Stimulated activated naive CD8-positive, alpha-beta T cell treated with anti-CD3 and anti-CD28 coated beads, Interleukin-15, Interleukin-2, amounts not matched to agents 100 ng/mL and 50 ng/mL, for 24 hours (primary cell): ENCODE measurements around the gene PERCC1.
A peak's percentile ranks its signal among the peaks of the same experiment; 100 is the strongest.

ENCODE experiments used
- H3K27ac Mint-ChIP-seq: one replicate; pipeline ENCODE4 v1.8.0; 2021; ENCODE audit warnings: mild to moderate bottlenecking, mixed read lengths
- H3K27me3 Mint-ChIP-seq: one replicate; pipeline ENCODE4 v1.8.0; 2021; ENCODE audit warnings: mixed read lengths
- H3K36me3 Mint-ChIP-seq: one replicate; pipeline ENCODE4 v1.8.0; 2021; ENCODE audit warnings: low read depth, mixed read lengths
- H3K4me1 Mint-ChIP-seq: one replicate; pipeline ENCODE4 v1.8.0; 2021; ENCODE audit warnings: low read depth, mixed read lengths
- H3K4me3 Mint-ChIP-seq: one replicate; pipeline ENCODE4 v1.8.0; 2021; ENCODE audit warnings: mild to moderate bottlenecking, mixed read lengths
- H3K9me3 Mint-ChIP-seq: one replicate; pipeline ENCODE4 v1.8.0; 2021; ENCODE audit warnings: mixed read lengths

PERCC1 gene

DNA sequence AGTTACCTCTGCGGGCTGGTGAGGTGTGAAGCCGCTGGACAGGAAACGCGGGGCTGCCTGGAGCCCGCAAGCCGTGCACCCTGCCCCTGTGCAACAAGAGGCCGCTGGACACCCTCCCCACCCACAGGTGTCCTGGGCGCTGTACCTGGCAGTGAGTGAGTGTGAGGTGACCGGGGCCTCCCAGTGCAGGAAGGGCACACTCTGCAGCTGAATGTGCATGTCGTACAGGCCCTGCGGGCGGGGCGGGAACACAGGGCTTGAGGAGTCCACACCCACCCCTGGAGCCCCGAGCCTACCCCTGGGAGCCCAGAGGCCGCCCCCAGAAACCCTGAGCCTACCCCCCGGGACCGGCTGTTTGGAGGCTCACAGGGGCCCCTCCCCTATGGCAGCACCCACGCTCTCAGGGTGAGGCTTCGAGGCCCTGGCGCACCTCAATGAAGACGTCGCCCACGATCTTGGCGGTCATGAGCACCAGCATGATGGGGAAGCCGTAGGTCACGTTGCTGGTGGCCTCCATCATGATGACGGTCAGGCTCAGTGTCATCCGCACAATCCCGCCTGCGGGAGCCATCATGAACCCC is 17.7 kb downstream of the PERCC1 start:
- Mint-ChIP-seq H3K4me1 (no peaks in the 10 kb centered on the region), H3K36me3 (no peaks in the 10 kb centered on the region), H3K4me3 (no peak overlapping the region), H3K27me3 (no peaks in the 10 kb centered on the region), H3K27ac (no peak overlapping the region), H3K9me3 (no peaks in the 10 kb centered on the region)

DNA sequence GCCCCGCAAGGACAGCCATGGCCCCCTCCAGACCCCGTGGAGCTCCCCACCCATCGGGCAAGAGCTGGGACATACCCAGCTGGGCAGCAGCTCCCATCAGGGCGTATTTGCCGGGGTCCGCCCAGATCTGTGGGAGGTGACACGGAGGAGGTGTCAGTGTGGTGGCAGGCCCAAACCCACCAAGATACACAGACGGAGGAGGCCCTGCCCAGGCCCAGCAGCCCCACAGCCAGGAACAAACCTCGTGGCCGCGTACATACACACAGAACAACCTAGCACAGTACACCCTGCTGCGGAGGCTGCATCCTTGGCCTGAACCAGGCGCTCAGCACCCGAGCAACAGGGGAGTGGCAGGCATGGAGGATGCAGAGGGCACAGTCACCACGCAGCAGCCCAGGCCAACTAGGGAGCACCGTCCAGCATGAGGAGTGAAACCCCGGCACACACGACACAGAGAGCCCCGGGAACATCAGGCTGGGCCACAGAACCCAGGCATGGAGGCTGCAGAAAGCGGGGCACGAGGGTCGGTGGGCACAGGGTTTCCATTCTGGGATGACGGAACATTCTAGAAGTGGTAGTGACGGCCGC is 18.4 kb downstream of the PERCC1 start:
- H3K9me3 Mint-ChIP-seq: no peaks in the 10 kb centered on the region
- no peaks in the 10 kb centered on the region for H3K4me1 Mint-ChIP-seq
- no peaks in the 10 kb centered on the region for H3K36me3 Mint-ChIP-seq
- no peak overlapping the region for H3K4me3 Mint-ChIP-seq
- H3K27me3 Mint-ChIP-seq: no peaks in the 10 kb centered on the region
- H3K27ac Mint-ChIP-seq: no peak overlapping the region

DNA sequence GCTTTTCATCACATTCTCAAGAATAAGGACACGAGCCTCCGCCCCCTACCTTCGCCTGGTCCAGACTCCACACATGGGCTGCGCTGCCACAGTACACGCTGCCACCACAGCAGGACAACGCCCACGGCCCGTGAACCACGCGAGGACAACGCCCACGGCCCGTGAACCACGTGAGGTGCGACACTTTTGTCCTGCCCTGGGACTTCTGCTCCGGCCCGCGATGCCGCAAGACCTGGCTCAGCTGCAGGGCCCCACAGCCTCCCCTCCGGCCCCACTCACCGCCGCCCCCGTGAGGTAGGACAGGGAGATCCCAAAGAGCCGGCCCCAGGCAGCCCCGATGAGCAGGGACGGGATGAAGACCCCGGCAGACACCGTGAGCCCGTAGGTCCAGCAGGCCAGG is 19.3 kb downstream of the PERCC1 start:
- Mint-ChIP-seq H3K4me3 (no peak overlapping the region), H3K4me1 (no peaks in the 10 kb centered on the region)

DNA sequence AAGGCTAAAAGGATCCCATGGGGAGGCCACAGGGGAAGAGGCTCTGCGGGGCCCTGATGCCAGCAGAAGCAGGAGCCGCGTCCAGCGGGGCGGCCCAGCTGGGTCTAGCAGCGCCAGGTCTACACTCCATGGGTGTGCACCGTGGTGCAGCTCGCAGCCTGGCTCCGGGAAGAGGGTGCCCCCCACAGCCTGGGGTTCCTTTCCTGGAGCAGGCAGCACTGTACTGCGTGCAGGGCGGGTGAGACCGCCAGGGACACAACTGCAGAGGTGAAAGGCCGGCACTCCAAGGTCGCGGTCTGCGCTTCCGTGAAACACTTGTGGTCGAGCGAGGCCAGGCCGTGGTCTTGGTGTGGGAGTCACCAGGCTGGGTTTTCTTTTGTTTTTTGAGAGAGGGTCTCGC is 20.0 kb downstream of the PERCC1 start:
- Mint-ChIP-seq H3K27ac (no peak overlapping the region), H3K4me3 (no peak overlapping the region), H3K36me3 (no peaks in the 10 kb centered on the region), H3K4me1 (no peaks in the 10 kb centered on the region), H3K27me3 (no peaks in the 10 kb centered on the region), H3K9me3 (no peaks in the 10 kb centered on the region)

More for the DNA sequence above, 19.3 kb downstream of the PERCC1 start:
- Mint-ChIP-seq H3K9me3 (no peaks in the 10 kb centered on the region), H3K36me3 (no peaks in the 10 kb centered on the region), H3K27ac (no peak overlapping the region), H3K27me3 (no peaks in the 10 kb centered on the region)

DNA sequence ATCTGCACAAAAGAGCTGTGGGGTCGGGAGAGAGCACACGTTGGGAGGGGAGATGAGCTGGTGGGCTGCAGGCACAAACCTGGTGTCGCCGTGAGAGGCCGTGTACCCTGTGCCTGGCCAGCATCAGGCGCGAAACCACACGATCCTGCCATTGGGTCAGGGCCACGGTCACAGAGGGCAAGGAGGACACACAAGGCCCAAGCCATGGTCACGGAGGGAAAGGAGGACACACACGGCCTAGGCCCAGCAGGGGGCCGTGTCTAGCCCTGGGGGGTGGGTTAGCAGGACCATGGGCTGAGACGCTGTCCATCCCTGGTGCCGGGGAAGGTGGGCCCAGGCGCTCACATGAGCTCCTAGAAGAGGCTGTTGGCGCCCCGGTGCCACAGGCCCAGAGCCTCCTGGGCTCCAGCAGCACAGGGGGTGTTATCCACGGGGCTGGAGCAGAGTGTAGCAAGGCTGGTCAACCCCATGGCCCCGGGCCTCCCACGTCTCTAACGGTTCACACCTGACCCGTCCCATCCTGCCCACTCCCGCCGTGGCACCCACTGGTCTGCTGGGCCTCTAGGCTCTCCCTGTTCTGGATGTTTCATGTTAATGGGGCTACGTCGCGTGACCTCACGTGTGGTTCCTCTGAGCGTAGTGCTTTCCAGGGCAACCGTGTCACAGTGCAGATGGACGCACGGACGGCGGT is 21.0 kb downstream of the PERCC1 start:
- no peak overlapping the region for H3K27ac Mint-ChIP-seq
- no peaks in the 10 kb centered on the region for H3K36me3 Mint-ChIP-seq
- H3K4me3 Mint-ChIP-seq: no peak overlapping the region
- H3K9me3 Mint-ChIP-seq: no peaks in the 10 kb centered on the region
- H3K4me1 Mint-ChIP-seq: no peaks in the 10 kb centered on the region
- no peaks in the 10 kb centered on the region for H3K27me3 Mint-ChIP-seq

DNA sequence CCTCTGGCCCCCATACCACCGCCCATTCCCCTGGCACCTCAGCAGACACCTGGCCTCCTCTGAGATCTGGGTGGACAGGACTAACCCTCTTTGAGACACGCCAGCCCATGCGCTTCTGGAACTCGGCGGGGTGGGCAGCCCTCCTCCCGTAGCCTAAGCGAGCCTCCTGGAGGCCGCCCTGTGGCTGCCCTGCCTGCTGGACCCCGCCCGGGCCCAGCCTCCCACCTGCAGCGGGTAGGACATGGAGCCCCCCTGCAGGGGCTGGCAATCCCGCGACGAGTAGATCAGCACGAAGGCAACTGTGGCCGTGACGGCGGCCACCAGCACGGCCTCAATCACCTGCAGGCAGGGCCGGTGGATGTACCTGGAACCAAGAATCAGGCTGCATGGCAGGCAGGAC is 21.7 kb downstream of the PERCC1 start:
- no peak overlapping the region for H3K4me3 Mint-ChIP-seq
- no peaks in the 10 kb centered on the region for H3K9me3 Mint-ChIP-seq
- H3K36me3 Mint-ChIP-seq: no peaks in the 10 kb centered on the region
- no peaks in the 10 kb centered on the region for H3K27me3 Mint-ChIP-seq
- no peaks in the 10 kb centered on the region for H3K4me1 Mint-ChIP-seq
- no peak overlapping the region for H3K27ac Mint-ChIP-seq

DNA sequence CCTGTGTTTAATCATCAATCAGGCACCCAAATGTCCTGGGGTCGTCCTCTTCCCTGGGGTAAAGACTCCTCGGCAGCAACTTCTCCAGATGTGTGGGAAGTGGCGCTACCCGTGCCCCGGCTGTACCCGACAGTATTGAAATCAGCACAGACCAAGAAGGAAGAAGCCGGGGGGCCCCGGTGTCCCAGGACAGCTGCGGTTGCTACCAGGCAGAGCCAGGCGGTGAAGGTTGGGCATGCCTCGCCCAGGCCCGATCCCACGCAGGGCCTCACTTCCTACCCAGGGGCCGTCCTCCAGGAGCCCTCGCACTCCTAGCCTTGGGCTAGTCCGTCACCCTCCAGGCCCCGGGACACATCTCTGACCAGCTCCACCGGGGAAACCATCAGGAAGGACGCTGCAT is 22.4 kb downstream of the PERCC1 start:
- no peaks in the 10 kb centered on the region for H3K27me3 Mint-ChIP-seq
- no peak overlapping the region for H3K27ac Mint-ChIP-seq
- no peaks in the 10 kb centered on the region for H3K4me1 Mint-ChIP-seq
- no peaks in the 10 kb centered on the region for H3K9me3 Mint-ChIP-seq
- no peaks in the 10 kb centered on the region for H3K36me3 Mint-ChIP-seq
- H3K4me3 Mint-ChIP-seq: no peak overlapping the region

DNA sequence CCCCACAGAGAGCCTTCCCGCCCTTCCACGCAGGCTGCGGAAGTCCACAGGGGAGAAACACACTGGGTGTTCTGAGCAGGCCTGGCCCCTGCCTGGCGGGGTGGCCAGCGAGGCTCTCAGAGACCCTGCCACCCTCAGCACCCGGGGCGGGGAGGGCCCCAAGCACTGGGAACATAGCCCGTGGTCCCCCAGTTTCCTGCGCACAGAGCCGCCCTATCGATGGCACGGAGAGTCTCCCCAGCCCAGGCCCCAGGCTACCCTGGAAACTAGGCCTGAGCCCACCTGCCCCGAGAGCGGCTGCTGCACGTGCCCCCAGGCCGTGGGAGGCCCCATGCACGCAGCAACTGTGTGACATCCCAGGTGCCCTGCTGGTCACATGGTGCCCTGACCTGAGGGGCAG is 23.7 kb downstream of the PERCC1 start:
- no peak overlapping the region for H3K27ac Mint-ChIP-seq
- H3K27me3 Mint-ChIP-seq: no peaks in the 10 kb centered on the region
- H3K4me3 Mint-ChIP-seq: no peak overlapping the region
- H3K4me1 Mint-ChIP-seq: peaks cover 8% of the 10 kb centered on the region
- peaks cover 4% of the 10 kb centered on the region for H3K36me3 Mint-ChIP-seq
- H3K9me3 Mint-ChIP-seq: no peaks in the 10 kb centered on the region

DNA sequence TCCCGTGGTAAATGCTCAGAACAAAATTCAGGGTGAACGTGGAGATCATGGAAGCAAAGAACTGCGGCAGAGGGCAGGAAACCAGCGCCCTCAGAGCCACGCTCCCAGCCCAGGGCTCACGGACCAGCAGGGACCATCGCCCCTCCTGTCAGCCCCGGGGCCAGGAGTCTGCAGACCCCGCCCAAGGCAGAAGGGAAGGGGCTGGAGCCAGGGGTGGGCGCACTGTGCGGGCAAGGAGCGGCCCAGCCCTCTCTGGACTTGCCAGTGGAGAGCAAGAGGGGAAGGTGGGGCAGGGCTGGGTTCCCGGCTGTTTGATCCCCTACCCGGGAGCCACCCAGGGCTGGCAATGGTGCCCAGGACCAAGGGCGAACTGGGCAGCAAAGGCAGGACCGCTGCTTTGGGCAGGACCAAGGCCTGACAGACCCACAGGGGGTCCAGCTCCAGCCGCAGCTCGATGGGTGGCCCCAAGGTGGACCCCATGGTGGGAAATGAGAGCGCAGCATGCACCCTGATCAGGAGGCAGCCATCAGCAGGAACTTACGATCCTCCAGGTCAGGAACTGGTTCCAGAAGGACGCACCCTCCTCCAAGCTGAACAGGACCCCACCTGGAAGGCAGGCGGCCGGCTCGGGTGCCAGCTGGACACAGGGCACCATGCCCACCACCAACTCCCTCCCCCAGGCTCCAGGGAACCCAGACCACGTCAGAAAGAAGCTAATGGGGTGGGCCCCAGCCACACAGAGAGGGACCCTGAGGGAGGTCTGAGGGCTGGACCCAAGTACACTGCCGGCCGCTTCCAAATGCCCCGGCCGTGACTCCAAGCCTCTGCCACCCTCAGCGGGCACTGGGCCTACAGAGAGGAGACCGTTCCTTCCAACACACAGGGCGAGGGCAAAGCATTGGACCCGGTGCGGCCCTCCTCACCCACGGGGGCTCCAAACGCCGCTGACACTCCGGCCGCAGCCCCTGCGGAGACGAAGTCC is 24.6 kb downstream of the PERCC1 start:
- H3K27me3 Mint-ChIP-seq: no peaks in the 10 kb centered on the region
- H3K9me3 Mint-ChIP-seq: no peaks in the 10 kb centered on the region
- no peak overlapping the region for H3K4me3 Mint-ChIP-seq
- peaks cover 8% of the 10 kb centered on the region for H3K4me1 Mint-ChIP-seq
- peaks cover 4% of the 10 kb centered on the region for H3K36me3 Mint-ChIP-seq
- no peak overlapping the region for H3K27ac Mint-ChIP-seq

DNA sequence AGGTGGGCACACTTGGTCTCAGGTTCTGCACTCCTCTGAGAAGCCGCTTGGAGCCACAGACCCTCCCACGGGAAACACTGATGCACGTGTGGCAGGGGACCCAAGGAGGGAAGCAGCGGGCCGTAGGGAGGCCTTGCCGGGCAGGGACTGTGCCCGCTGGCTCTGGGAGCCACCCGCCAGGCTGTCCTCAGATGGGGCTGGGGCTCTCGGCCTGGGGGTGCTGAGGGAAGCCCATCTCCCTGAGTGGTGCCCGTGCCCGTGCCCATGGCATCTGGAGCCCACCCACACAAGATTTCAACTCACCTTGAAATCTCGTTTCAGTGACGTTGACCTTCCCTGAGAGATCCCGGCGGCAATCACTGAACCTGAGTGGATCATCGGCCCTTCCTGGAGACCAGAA is 26.1 kb downstream of the PERCC1 start:
- Mint-ChIP-seq H3K27me3 (no peaks in the 10 kb centered on the region), H3K27ac (no peak overlapping the region), H3K4me3 (no peak overlapping the region), H3K4me1 (peaks cover 8% of the 10 kb centered on the region), H3K9me3 (no peaks in the 10 kb centered on the region), H3K36me3 (peaks cover 4% of the 10 kb centered on the region)

DNA sequence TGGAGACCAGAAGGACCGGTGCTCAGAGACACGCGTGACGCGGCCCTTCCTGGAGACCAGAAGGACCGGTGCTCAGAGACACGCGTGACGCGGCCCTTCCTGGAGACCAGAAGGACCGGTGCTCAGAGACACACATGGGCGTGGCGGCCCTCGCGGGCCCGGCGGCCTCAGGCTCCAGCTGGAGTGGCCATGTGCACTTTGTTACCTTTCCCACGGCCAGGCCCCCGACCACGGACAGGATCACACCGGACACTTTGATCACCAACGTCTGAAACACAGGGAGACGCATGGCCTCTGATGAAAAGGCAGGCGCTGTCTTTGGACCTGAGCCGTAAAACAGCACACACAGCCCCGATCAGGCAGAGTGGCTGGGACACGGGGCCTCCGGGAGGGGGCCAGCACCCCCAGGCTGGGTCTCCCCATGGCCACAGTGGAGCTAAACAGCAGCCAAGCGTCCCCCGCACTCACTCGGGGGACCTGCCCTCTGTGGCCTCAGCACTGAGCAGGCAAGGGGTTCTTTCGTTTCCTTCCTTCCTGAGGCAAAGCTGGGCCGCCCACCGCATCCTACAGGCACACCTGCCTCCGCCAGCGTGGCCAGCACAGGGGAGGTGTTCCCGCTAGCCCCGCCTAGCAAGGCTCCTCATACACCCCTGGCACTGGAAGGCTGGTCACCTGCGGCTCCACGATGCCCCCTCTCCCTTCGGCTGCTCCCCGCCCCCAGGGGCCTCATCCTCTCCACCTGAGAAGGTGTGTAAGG is 26.8 kb downstream of the PERCC1 start:
- Mint-ChIP-seq H3K9me3 (no peaks in the 10 kb centered on the region), H3K4me1 (peaks cover 8% of the 10 kb centered on the region), H3K4me3 (no peak overlapping the region), H3K27me3 (no peaks in the 10 kb centered on the region), H3K27ac (no peak overlapping the region), H3K36me3 (peaks cover 7% of the 10 kb centered on the region)

DNA sequence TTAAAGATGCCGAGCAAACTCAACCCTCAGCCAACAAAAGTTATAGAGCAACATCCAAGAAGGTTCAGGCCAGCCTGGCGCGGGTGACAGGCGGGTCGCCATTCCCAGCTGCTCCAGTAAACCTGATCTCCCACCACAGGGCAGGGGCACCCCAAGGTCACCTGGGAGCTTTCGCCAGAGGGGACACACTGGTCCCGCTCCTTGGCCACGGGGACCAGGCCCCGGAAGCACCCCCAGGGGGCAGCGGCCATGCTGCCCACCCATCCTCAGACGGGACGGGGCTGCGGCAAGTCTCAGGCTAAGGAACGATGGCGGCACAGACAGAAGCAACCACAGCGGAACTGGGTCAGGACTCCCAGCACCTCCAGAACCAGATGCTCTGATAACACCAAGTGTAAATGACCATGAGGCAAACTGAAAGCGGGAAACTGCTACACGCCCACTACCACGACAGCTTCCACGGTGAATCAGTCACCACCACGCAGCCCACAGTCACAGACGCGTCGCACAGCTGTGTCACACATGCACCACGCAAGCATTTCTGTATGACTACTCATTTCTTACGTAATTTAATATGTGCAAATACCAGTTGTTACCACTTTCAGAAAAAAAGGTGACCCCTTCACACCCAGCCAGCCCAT is 27.6 kb downstream of the PERCC1 start:
- H3K36me3 Mint-ChIP-seq: peaks cover 11% of the 10 kb centered on the region
- H3K4me3 Mint-ChIP-seq: no peak overlapping the region
- H3K27me3 Mint-ChIP-seq: no peaks in the 10 kb centered on the region
- H3K27ac Mint-ChIP-seq: no peak overlapping the region
- H3K9me3 Mint-ChIP-seq: no peaks in the 10 kb centered on the region
- peaks cover 8% of the 10 kb centered on the region for H3K4me1 Mint-ChIP-seq

DNA sequence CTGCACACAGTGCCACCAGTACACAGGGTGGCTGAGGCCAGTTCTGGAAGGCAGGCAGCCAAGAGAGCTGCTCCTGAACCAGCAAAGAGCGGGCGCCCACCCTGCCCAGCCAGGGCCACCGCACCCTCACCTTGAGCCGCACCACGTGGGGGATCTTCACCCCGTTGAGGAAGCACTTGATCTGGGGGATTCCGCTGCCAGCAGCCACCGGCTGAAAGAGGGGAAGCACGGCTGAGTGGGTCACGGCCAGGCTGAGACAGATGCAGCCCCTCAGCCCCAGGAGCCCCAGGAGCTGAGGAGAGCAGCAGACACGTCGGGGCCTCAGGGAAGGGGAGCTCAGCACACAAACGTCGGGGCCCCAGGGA is 28.1 kb downstream of the PERCC1 start:
- Mint-ChIP-seq H3K27ac (peak overlapping the region; percentile 52), H3K4me1 (peaks cover 8% of the 10 kb centered on the region), H3K9me3 (no peaks in the 10 kb centered on the region), H3K36me3 (peaks cover 11% of the 10 kb centered on the region), H3K4me3 (no peak overlapping the region), H3K27me3 (no peaks in the 10 kb centered on the region)

DNA sequence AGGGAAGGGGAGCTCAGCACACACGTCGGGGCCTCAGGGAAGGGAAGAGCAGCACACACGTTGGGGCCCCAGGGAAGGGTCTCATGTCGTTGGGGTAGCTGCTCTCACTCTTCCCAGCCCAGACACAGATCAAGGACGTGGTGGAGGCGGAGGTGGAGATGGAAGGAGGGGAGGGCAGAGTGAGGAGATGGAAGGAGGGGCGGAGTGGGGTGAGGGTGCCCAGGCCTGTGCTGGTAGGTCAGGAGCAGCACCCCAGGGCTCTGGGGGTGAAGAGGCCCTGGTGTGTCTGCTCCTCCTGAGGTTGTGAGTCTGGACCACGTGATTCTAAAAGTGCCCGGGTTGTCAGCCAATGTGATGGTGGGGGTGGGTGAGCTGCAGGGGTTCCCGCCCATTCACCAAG is 29.1 kb downstream of the PERCC1 start:
- no peaks in the 10 kb centered on the region for H3K27me3 Mint-ChIP-seq
- H3K4me1 Mint-ChIP-seq: peaks cover 8% of the 10 kb centered on the region
- H3K27ac Mint-ChIP-seq: no peak overlapping the region
- no peaks in the 10 kb centered on the region for H3K9me3 Mint-ChIP-seq
- no peak overlapping the region for H3K4me3 Mint-ChIP-seq
- peaks cover 11% of the 10 kb centered on the region for H3K36me3 Mint-ChIP-seq
